Osteocyte (in vitro differentiated cells): ENCODE measurements around the gene SOHLH1. TPM values are rescaled to one million over a fixed set of nuclear protein-coding genes. Genes with fewer than 3 reads are reported as not detected.

Experiments
- DNase-seq: peaks from one replicate; pipeline ENCODE4 v3.0.0; 2021; ENCODE audit warnings: mixed read lengths; ENCODE audit not compliant: unreplicated experiment; ENCODE audit errors: extremely low spot score
- H3K27ac Mint-ChIP-seq: one replicate; pipeline ENCODE4 v1.8.0; 2021; ENCODE audit warnings: mild to moderate bottlenecking, mixed read lengths; ENCODE audit not compliant: unreplicated experiment
- H3K27me3 Mint-ChIP-seq: one replicate; pipeline ENCODE4 v1.8.0; 2021; ENCODE audit warnings: mixed read lengths; ENCODE audit not compliant: unreplicated experiment
- H3K36me3 Mint-ChIP-seq: one replicate; pipeline ENCODE4 v1.8.0; 2021; ENCODE audit warnings: mixed read lengths; ENCODE audit not compliant: unreplicated experiment
- H3K4me1 Mint-ChIP-seq: one replicate; pipeline ENCODE4 v1.8.0; 2021; ENCODE audit warnings: mixed read lengths; ENCODE audit not compliant: unreplicated experiment
- H3K4me3 Mint-ChIP-seq: one replicate; pipeline ENCODE4 v1.8.0; 2021; ENCODE audit warnings: mild to moderate bottlenecking, moderate library complexity, mixed read lengths; ENCODE audit not compliant: unreplicated experiment
- H3K9me3 Mint-ChIP-seq: one replicate; pipeline ENCODE4 v1.8.0; 2021; ENCODE audit warnings: mixed read lengths; ENCODE audit not compliant: unreplicated experiment
- total RNA-seq: library from RNA; stranded (reverse); gene quantifications from 2 replicates; pipeline ENCODE4 v1.2.1, GENCODE V29; 2021
- TF ChIP-seq, protein P1 (sequence below): fragments of 200-600 bp; sonication (generic); IDR thresholded peaks from 2 replicates; pipeline ENCODE4 v1.5.0; 2021; ENCODE audit warnings: antibody characterized with exemption, mild to moderate bottlenecking, moderate library complexity

The SOHLH1 gene
- total RNA-seq, 1 donor from 2014 or later: not detected

DNA sequence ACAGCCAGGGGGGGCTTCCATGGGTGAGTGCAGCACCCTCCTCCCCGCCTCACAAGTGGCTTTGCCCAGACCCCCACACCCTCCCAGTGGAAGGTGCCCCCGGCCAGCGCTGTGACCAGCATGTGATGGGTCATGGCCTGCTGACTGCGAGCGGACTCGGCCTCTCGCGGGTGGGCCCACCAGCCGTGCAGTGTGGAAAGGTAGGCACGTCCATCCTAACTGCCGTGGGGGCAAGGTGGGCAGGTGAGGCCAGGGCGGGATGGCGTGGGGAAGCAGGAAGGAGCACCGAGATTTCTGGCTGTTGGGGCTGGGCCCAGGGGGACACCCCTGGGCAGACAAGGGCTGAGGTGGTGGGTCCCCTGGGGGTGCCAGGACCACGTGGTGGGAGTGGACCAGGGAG is 12.1 kb downstream of the SOHLH1 start:
- Mint-ChIP-seq H3K9me3 (no peaks in the 10 kb centered on the region), H3K4me1 (no peaks in the 10 kb centered on the region), H3K27ac (no peak overlapping the region), H3K4me3 (no peak overlapping the region), H3K27me3 (no peaks in the 10 kb centered on the region), H3K36me3 (no peaks in the 10 kb centered on the region)
- TF ChIP-seq, protein P1, sequence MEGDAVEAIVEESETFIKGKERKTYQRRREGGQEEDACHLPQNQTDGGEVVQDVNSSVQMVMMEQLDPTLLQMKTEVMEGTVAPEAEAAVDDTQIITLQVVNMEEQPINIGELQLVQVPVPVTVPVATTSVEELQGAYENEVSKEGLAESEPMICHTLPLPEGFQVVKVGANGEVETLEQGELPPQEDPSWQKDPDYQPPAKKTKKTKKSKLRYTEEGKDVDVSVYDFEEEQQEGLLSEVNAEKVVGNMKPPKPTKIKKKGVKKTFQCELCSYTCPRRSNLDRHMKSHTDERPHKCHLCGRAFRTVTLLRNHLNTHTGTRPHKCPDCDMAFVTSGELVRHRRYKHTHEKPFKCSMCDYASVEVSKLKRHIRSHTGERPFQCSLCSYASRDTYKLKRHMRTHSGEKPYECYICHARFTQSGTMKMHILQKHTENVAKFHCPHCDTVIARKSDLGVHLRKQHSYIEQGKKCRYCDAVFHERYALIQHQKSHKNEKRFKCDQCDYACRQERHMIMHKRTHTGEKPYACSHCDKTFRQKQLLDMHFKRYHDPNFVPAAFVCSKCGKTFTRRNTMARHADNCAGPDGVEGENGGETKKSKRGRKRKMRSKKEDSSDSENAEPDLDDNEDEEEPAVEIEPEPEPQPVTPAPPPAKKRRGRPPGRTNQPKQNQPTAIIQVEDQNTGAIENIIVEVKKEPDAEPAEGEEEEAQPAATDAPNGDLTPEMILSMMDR: no peak
- no peak for DNase-seq

DNA sequence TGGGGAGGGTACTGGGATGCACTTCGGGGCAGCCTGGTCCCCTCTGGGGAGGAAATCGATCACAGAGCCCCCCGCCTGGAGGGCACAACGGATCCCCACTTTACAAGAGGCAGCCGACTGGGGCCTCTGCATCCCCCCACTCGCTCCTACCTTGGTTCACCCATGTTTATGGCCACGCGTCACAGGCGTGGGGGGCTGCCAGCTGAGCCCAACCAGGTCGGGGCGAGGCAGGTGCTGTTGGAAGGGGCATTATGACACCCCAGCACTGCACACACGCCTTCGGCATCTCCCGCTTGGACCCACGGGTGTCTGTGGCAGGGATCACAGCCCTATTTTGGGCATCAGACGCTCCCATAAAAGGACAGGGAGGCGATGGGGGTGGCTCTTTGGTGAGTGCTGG is 14.6 kb downstream of the SOHLH1 start:
- Mint-ChIP-seq H3K4me3 (no peak overlapping the region), H3K36me3 (no peaks in the 10 kb centered on the region), H3K27me3 (no peaks in the 10 kb centered on the region), H3K4me1 (no peaks in the 10 kb centered on the region), H3K9me3 (no peaks in the 10 kb centered on the region), H3K27ac (no peak overlapping the region)
- TF ChIP-seq, protein P1: no peak
- no peak for DNase-seq

DNA sequence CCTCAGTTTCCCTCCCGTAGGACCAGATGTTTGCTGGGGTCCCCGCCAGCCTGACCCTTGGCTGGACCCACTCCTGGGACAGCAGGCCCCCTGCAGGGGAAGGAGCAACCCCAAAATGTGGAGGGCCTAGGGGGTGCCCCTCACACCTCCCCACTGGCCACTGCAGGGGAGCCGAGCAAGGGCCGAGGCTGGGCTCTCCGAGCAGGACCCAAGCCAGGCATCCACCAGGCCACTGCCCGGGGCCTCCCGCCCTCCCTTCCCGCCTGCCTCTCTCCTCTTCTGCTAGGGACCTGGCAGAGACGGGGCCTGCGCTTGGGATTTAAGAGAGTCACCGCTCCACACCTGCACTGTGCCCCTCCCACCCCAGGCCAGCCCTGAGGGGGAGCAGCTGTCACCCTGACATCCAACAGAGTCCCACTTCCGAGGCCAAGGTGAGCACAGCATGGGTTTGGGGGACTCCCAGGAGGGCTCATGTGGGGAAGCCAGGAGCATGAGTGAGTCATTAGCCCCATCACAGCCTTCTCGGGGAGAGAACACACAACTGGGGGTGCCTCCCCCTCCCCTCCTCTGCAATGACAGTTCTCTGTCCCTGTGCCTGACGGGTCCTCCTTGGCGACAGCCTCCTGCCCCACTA is 15.8 kb downstream of the SOHLH1 start:
- Mint-ChIP-seq H3K4me3 (no peak overlapping the region), H3K9me3 (no peaks in the 10 kb centered on the region), H3K27ac (no peak overlapping the region), H3K27me3 (no peaks in the 10 kb centered on the region), H3K4me1 (no peaks in the 10 kb centered on the region), H3K36me3 (no peaks in the 10 kb centered on the region)
- no peak for DNase-seq
- TF ChIP-seq, protein P1: no peak

DNA sequence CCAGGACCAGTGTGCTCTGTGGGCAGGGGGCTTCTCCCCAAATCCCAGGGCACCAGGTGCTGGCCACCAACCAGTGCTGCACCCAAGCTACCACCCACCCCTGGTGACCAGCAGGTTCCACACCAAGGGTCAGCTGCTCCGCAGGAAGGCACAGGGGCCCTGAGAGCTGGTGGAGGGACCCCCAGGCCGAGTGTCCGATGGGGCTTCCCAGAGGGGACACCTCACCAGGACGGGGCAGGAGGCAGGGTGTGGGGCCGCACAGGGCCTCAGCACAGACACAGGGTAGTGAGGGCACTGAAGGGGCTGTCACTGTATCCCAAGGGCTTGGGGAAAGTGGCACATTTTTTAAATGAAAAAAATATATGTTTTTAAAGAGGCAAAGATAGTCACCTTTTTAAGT is 18.1 kb downstream of the SOHLH1 start:
- TF ChIP-seq, protein P1: no peak
- H3K27ac Mint-ChIP-seq: no peak overlapping the region
- no peaks in the 10 kb centered on the region for H3K27me3 Mint-ChIP-seq
- H3K9me3 Mint-ChIP-seq: no peaks in the 10 kb centered on the region
- DNase-seq: no peak
- H3K4me3 Mint-ChIP-seq: no peak overlapping the region
- no peaks in the 10 kb centered on the region for H3K4me1 Mint-ChIP-seq
- H3K36me3 Mint-ChIP-seq: no peaks in the 10 kb centered on the region

DNA sequence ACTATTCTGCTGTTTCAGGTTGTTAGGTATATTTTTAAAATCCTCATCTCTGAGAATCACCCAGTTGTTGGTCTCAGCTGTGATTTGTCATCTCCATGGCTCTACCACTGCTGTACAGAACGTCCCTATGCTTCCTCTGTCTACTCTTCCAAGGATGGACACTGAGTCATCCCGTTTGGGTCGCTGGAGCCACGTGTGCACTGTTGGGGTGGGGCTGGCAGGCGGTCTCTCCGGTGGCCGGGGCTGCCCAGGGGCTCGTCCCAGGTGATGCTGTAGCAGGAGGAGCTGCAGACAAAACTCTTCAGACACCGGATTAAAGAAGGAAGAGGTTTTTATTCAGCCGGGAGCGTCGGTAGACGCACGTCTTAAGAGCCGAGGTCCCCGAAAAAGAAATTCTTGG is 19.2 kb downstream of the SOHLH1 start:
- no peaks in the 10 kb centered on the region for H3K9me3 Mint-ChIP-seq
- H3K4me1 Mint-ChIP-seq: no peaks in the 10 kb centered on the region
- H3K4me3 Mint-ChIP-seq: no peak overlapping the region
- H3K27me3 Mint-ChIP-seq: no peaks in the 10 kb centered on the region
- no peaks in the 10 kb centered on the region for H3K36me3 Mint-ChIP-seq
- DNase-seq: no peak
- TF ChIP-seq, protein P1: no peak
- H3K27ac Mint-ChIP-seq: no peak overlapping the region
